Activated naive CD4-positive, alpha-beta T cell (primary cell): Measurements from ENCODE around the gene FAF1.
A peak's percentile ranks its signal among the peaks of the same experiment; 100 is the strongest.

Experiments used
- DNase-seq, 4 experiments: peaks; one replicate each; lab custom pipeline; 2025; lab: John Stamatoyannopoulos, UW

FAF1 gene

DNA sequence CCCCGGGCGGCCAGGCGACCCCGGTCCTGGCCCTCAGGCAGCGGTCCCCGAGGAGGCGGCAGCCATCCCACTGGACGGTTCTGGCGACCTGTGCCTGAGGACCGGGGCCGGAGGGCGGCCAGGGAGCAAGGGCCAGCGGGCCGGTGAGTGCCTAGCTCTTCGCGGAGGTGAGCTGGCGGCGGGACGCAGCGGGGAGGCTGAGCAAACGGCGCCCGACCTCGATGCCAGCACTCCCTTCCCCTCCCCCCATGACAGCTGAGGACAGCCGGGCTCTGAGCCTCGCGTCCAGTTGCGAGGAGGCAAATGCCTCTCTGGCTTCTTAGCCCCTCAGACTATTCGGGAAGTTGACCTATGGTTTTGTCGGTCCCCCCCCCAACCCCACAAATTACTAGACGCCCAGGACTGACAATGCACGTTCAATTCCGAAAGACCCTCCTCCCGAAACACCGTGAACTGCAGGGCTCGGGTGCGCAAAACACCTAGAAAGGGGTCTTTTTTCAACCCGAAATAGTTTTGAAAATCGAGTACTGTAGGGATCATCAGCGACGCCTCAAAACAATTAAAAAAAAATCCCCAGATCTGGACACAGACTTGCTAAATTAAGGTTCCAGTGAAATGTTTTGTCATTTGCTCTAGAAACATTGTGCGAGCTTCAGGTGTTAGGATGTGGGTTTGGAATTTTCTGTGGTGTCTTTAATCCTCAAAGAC lies 18.2 kb upstream of the FAF1 start:
- no peak for DNase-seq

DNA sequence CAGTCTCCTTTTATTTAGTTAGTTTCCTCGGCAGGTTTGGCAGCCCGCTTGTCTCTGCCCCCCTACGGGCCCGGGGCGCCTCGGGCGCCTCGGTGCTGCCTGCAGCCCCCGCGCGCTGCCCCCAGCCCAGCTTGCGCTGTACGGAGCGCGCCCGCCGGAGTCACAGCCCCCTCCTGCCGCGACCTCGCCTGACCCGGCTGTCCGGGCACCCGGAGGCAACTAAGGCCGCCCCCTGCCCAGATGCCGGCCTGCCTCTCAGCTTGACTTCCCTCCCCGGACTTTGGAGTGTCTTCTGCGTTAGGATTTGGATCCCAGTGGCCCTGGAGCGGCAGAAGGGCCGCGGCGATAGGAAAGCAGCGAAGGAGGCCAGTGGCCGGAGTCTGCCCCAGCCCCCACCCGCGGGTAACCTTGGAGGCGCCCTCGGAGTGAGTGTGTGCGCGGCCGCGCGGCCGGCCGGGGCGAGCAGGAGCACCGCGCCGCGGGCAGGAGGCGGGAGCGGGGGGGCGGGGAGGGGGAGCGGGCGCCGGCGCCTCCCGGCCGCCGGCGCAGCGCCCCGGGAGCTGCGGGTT lies 17.6 kb upstream of the FAF1 start:
- no peak for DNase-seq

DNA sequence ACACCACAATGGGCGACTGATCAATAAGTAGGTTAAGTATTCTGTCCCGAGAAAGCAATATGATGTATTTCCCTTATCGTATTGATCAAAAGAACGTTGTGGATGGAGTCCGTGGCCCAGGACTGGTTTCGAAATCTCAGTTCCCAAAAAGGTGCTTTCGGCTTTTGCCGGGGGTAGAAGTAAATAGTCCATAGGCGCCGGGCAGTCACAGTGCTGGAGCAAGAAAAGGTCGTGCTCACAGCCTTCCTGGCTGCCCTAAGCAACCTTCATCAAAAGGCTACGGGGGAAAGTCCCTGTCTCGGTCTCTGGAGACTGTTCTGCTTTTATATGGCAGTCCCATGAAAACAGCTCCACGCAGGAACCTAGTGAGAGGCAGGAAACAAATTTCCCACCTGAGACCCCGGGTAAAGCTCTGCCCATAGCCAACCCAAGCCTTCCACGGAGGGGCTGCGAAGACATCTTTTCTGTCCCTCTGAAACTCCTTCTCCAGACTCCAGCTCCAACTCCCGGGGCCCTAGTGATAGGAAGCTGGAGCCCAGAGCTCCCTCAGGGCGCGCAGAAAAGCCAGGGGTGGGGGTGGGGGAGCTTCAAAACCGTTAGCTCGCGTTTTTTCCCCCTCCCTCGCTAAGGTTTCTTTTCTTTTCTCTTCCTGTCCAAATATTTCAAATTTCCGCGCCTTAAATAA lies 17.0 kb upstream of the FAF1 start:
- no peak for DNase-seq

DNA sequence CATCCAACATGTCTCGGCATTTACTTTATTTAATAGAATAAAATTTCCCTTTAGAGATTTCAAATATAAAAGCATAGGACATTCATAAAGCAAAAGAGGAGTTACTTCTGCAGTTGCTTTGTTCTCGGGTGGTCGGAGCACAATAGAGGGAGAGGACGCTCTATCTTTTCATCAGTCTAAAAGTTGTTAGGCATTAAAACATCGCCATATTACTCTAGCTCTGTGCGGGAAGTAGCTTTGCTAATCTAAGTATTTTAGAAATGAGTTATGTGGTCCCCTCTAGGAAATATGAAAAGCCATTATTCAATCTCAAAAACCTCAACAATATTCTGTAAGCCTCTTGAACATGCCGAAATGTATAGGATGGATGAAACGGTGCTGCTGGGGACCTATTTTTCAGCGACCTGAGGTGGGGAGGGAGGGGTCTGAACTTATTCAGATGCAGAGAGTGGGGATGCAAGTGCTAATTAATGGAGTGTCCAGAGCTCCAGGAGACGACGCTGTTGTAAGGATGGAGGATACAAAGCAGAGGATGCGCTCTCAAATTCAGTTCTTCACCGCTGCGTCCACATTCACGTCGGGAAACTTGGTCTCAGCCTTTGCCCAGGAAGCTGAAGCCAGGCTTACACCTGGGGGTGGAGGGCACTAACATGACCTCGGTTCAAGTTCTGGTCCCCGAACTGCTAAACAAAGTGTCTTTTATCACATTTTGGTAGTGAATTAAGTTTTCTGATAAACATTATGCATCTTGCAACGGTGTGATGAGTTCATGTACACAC lies 16.2 kb upstream of the FAF1 start:
- no peak for DNase-seq

DNA sequence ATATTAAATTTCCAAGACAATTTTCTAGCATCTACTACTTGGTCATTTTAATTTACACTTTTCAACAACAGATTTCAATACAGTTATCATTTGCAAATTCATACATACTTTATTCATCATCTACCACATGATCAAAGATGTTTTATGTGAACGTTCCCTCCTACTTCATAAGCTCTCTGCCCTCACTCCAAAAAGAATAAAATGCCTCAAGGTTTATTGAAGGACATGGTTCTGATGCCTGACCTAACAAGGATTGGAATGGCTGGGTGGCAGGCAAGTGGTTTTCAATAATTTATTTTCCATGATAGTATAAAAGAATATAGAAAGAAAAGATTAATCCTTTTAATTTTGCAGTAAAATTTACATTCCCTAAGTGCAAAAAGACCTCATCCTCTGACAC lies 15.4 kb upstream of the FAF1 start:
- no peak for DNase-seq

DNA sequence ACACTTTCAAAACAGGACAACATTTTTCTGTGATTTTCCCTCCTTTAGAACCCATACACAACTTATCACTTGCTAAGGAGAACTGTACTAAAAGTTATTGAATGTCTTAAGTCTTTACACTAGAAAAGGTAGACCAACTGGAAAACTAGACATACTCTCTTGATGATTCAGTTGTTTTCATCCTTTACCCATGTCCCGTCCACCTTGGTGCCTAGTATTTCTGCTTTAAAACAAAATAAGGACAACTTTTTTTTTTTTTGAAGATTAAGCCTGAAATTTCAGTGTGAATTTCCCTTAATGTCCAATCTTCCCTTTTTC lies 14.5 kb upstream of the FAF1 start:
- DNase-seq: no peak

DNA sequence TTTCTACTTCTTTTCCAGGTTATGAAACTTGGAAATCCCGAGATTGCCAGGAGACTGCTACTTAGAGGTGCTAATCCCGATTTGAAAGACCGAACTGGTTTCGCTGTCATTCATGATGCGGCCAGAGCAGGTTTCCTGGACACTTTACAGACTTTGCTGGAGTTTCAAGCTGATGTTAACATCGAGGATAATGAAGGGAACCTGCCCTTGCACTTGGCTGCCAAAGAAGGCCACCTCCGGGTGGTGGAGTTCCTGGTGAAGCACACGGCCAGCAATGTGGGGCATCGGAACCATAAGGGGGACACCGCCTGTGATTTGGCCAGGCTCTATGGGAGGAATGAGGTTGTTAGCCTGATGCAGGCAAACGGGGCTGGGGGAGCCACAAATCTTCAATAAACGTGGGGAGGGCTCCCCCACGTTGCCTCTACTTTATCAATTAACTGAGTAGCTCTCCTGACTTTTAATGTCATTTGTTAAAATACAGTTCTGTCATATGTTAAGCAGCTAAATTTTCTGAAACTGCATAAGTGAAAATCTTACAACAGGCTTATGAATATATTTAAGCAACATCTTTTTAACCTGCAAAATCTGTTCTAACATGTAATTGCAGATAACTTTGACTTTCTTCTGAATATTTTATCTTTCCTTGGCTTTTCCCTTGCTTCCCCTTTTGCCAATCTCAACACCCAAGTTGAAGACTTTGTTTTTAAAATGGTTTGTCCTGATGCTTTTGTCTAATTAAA lies 14.0 kb upstream of the FAF1 start:
- DNase-seq: no peak

DNA sequence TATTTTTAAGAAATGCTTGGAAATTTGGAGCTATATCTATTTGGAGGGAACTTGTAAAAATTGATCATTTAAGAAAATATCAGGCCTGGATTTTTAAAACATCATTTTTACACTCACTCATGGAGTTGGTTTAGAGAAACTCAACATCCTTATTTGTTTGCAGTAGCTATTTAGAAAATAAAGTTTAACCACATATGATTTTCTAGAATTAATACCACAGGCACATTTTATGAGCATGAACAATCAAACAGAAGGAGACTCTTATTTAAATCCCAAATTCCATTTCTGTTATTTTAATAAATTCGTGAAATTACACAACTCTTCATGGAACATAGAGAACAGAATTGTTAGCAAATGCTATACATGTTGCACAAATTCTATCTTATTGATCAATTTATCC lies 13.2 kb upstream of the FAF1 start:
- no peak for DNase-seq

DNA sequence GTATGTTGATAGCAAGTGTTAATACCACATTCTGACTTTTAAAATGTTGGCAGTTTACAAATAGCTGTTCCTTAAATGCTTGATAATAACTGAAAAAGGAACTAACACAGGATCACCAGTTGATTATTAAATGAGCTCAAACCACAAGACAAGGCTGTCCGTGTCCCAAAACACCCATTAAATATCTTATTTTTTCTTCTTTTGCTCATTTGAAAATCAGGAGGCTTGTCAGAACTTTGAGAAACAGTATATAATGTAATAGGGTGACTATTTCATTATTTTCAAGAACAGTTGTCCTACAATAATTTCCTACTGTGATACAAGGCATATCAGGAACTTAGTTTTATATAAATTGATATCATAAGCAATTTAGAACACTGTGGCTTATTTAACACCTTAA lies 12.7 kb upstream of the FAF1 start:
- DNase-seq: no peak

DNA sequence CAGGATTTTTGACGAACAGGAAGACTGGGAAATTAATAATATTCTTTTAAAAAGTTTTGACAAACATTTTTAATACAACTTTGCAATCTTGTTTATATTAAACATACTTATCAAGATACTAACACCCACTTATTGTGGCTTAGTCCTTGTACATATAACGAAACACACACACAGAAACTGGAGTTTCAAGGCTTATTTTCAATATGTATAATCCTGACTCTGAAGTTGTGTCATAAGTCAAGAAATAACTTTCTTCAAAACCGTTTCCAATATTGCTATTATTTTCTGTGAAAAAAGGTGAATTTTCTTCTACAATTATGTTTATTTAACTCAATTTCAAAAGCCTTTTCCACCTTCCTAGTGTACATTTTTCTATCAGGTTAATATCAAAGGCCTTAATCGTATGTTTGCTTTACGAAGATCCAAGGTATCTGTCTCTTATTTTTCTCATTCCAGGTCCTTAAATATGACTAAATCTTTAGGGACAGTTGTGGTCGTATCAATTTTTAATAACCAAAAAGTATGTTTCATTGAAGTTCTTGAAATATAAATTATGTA lies 11.8 kb upstream of the FAF1 start:
- DNase-seq: no peak

DNA sequence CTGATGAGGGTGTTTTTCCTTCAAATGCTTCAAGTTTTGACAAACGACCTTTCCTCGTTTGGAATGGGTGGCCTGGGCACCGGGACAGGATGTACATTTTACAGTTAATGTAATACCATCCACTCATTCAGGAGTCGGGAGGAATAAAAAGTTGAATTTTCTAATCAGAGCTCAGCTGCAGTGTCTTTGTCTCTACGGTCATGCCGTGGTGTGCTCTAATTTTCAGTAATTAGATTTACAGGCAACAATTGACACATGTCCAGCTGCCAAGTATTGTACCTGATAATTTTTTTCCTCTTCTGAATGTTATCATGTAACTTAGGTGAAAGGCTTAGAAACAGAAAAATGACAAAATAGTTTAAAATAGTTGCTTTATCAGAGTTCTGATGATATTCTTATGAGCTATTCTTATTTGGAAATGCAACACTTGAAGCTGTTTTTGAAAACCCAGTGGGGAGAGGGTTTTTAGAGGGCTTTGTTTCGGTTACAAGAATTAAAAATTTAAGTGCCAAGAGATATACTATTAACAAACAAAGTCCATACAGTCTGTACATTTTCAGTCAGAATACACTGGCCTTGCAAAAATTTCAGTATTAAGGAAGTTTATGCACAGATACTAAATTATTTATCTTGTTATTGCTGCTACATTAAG lies 11.0 kb upstream of the FAF1 start:
- DNase-seq: no peak

DNA sequence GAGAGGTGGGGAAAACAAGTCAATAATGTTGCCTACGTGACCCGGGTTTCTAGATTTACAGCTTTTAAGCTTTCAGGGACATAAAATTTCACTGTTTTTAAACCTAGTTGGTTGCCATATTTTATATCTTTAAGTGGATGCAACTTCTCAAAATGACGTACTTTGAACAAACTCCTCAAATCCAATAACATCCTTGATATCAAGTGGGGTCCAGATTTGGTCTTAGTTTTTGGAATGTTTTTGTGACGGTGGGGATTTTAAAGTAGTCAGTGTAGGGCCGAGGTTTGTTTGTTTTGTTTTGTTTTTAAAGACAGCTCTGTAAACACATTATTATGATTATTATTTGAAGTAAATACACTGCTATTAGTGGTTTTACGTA lies 10.4 kb upstream of the FAF1 start:
- no peak for DNase-seq

DNA sequence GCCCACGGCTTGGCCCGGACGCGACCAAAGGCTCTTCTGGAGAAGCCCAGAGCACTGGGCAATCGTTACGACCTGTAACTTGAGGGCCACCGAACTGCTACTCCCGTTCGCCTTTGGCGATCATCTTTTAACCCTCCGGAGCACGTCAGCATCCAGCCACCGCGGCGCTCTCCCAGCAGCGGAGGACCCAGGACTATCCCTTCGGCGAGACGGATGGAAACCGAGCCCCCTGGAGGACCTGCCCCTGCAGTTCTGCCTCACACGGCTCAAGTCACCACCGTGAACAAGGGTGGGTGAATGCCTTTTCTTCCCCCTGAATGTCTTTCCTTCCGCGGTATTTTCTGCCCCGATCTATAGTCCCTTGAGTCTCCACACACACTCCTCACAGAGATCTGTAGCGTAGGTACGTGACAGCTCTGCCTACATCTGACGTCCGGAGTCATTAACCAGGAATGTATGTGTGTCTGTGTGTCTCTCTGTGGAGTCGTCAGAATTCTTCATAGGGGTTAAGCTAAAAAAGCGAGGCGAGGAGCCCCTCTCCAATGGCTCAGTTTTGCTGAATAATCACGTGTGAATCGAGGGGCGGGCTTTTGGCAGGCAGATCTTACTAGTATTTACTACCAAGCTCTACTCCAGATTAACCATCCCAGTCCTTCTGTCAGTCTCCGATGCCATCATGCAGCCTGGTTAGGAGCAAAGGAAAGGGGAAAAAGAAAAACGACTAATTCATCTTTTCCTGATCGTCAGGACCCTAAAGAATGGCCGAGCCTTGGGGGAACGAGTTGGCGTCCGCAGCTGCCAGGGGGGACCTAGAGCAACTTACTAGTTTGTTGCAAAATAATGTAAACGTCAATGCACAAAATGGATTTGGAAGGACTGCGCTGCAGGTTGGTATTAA lies 9.8 kb upstream of the FAF1 start, which contains the start of gene CDKN2C:
Gene CDKN2C, plus strand, starts transcription at position 635 of the 898 bp plus-strand sequence. Its CDS starts 124 bp downstream, at position 759.
- DNase-seq: peak in 2 of 4 experiments; percentile 19 to 38

DNA sequence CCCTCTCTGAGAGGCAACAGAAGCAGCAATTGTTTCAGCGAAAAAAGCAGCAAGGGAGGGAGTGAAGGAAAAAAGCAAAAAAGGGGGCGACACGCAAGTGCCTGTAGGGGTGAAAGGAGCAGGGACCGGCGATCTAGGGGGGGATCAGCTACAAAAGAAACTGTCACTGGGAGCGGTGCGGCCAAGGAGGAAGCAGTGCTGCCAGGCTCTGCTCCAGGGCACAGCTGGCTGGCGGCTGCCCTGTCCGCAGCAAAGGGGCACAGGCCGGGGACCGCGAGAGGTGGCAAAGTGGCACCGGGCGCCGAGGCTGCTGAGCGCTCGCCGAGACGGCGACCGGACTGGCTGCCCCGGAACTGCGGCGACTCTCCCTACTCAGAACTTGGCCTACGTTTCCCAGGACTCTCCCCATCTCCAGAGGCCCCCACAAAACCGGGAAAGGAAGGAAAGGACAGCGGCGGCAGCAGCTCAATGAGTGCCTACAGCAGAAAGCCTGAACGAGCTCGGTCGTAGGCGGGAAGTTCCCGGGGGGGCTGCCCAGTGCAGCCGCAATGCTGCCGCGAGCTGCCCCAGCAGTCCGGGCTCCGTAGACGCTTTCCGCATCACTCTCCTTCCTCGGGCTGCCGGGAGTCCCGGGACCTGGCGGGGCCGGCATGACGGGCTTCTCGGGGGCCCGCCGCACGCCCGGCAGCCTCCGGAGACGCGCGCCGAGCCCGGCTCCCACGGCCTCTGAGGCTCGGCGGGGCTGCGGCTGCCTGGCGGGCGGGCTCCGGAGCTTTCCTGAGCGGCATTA lies 8.9 kb upstream of the FAF1 start:
- DNase-seq: no peak

DNA sequence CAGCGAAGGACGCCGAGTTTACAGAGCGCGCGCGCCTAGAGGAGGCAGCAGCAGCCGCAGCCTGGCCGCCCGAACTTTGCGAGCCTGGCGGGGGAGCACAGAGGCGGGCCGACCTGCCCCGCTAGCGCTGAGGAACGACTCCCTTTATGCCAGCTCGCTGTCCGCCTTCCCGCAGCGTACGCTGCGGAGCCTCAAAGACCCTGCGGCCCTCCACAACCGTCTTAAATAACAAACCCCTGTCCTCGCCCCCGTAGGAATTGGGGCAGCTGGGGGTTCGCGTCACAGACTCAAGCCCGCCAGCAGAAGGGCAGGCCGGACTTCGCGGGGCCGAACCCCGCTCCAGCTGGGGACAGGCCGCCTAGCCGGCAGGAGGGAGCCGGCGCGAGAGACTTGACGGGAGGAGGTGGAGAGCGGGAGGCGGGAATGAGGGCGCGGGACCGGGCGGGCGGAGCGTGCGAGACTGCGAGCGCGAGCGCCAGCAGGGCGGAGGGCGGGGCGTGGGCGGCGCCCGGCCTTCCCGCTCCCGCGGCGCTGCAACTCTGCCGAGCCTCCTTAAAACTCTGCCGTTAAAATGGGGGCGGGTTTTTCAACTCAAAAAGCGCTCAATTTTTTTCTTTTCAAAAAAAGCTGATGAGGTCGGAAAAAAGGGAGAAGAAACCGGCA lies 8.2 kb upstream of the FAF1 start:
- DNase-seq: peak; percentile 52 to 74 (median 59)

DNA sequence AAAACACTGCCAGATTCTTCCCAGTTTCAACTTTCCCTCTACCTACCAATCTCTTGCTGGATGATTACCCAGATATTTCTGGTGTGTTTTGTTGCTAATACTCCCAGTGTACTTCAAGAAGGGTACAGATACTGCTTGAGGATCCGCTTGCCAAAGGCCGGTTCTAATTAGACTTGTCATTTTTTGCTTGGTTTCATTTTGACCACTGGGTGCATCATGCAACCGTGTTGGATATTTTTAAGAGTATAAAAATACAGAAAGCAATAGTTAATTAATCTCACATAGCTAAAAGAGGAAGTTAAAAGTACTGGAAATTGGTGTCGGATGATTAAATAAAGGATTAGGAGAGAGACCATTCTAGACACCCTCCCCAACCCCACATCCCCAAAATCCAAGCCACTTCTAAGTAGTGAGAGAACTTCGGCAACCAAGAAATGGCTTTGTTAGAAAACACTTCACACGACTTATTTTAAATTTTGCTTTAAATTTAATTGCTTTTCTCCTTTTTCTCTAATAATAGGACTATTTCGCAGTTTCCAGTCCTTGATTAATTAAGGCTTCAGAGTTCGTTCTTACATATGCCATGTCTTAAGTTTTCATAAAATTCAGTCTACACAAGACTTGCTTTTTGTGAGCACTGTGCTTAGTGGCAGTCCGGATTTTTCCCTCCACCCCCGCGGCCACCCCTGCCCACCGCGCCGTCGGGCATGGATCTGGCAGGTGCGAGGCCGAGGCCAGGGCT lies 7.5 kb upstream of the FAF1 start:
- no peak for DNase-seq

DNA sequence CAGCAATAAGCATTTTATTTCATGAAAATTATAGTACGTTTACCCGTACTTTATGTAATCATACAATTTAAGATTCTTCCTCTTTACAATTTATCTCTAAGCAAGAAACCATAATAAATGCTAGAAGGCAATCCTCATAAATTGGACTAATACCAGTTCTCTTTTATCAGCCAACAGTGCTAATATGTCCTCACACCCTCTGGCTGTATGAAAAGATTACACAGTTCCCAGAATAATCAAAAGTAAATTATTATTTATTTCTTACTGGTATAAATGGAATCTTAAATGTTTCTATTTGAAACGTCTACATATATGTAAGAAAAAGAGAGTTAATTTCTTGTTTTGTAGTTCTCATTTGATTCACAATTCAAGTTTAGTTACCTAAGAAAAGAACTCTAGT lies 6.9 kb upstream of the FAF1 start:
- DNase-seq: no peak

DNA sequence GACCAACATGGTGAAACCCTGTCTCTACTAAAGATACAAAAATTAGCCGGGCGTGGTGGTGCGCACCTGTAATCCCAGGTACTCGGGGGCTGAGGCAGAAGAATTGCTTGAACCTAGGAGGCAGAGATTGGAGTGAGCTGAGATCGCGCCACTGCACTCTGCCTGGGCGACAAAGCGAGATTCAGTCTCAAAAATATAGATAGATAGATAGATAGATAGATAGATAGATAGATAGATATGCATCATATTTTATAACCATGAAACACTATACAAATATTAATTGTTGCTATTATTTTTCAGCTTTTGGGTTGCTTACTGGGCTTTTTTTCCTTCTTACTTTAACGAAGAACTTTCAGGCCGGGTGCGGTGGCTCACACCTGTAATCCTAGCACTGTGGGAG lies 4.8 kb upstream of the FAF1 start:
- DNase-seq: no peak
